GM04503 (cell line): ENCODE measurements around the gene ITGB3.
"Not testable (repeated sequence)": the region's sequence is repeated elsewhere in the genome, so short reads cannot be mapped to it uniquely, and the experiment has no call there.

Experiments
- DNase-seq: peaks from one replicate; pipeline ENCODE4 v3.0.0-alpha.2; 2012; ENCODE audit warnings: low read depth

ITGB3 gene

GRCh38 chr17:47244697-47245096 is 8.9 kb upstream of the ITGB3 start:
- no peak for DNase-seq

GRCh38 chr17:47246120-47246519 is 7.5 kb upstream of the ITGB3 start:
- DNase-seq: no peak

GRCh38 chr17:47250855-47251254 is 2.8 kb upstream of the ITGB3 start:
- no peak for DNase-seq

- DNase-seq: no peak
These were observed 2.1 kb upstream of the ITGB3 start for GRCh38 chr17:47251421-47251940.

- DNase-seq: no peak
These were observed 1.4 kb upstream of the ITGB3 start for GRCh38 chr17:47252209-47252608.

GRCh38 chr17:47252766-47253512 is 688 bp upstream of the ITGB3 start:
- no peak for DNase-seq

GRCh38 chr17:47254403-47254943 is 846 bp downstream of the ITGB3 start:
- DNase-seq: no peak

- peak; percentile 73 for DNase-seq
These were observed 4.2 kb downstream of the ITGB3 start for GRCh38 chr17:47257651-47258339.

GRCh38 chr17:47262586-47262985 is 9.0 kb downstream of the ITGB3 start:
- DNase-seq: no peak

- no peak for DNase-seq
These were observed 10.5 kb downstream of the ITGB3 start for GRCh38 chr17:47264166-47264565.

GRCh38 chr17:47265983-47266541 is 12.4 kb downstream of the ITGB3 start:
- peak; percentile 13 for DNase-seq

GRCh38 chr17:47266782-47267181 is 13.2 kb downstream of the ITGB3 start:
- no peak for DNase-seq

GRCh38 chr17:47267354-47267828 is 13.8 kb downstream of the ITGB3 start:
- DNase-seq: peak; percentile 65

- DNase-seq: not testable (repeated sequence)
These were observed 15.3 kb downstream of the ITGB3 start for GRCh38 chr17:47268964-47269363.

- DNase-seq: not testable (repeated sequence)
These were observed 16.1 kb downstream of the ITGB3 start for GRCh38 chr17:47269561-47270280.

- DNase-seq: no peak
These were observed 17.5 kb downstream of the ITGB3 start for GRCh38 chr17:47270946-47271705.

GRCh38 chr17:47272491-47272890 is 18.9 kb downstream of the ITGB3 start:
- DNase-seq: no peak

- DNase-seq: no peak
These were observed 19.6 kb downstream of the ITGB3 start for GRCh38 chr17:47273245-47273644.

- DNase-seq: no peak
These were observed 20.9 kb downstream of the ITGB3 start for GRCh38 chr17:47274319-47275069.

- no peak for DNase-seq
These were observed 21.8 kb downstream of the ITGB3 start for GRCh38 chr17:47275245-47275984.
